LNCaP clone FGC (cell line): ENCODE data around the gene PC.
"Not testable (repeated sequence)": the region's sequence is repeated elsewhere in the genome, so short reads cannot be mapped to it uniquely, and the experiment has no call there.

ENCODE experiments used
- DNase-seq: peaks from one replicate; pipeline ENCODE4 v3.0.0-alpha.2; 2011; ENCODE audit warnings: low read depth
- H3K4me3 ChIP-seq: 2 replicates; pipeline ENCODE4 v1.5.1; 2011; ENCODE audit warnings: mild to moderate bottlenecking, low read depth, low read length, control low read depth
- TF ChIP-seq, protein P1 (sequence below): IDR thresholded peaks from 2 replicates; pipeline ENCODE4 v1.5.1; 2012; ENCODE audit warnings: mild to moderate bottlenecking; ENCODE audit not compliant: control insufficient read depth, insufficient read depth; ENCODE audit errors: extremely low read depth

The PC gene

DNA sequence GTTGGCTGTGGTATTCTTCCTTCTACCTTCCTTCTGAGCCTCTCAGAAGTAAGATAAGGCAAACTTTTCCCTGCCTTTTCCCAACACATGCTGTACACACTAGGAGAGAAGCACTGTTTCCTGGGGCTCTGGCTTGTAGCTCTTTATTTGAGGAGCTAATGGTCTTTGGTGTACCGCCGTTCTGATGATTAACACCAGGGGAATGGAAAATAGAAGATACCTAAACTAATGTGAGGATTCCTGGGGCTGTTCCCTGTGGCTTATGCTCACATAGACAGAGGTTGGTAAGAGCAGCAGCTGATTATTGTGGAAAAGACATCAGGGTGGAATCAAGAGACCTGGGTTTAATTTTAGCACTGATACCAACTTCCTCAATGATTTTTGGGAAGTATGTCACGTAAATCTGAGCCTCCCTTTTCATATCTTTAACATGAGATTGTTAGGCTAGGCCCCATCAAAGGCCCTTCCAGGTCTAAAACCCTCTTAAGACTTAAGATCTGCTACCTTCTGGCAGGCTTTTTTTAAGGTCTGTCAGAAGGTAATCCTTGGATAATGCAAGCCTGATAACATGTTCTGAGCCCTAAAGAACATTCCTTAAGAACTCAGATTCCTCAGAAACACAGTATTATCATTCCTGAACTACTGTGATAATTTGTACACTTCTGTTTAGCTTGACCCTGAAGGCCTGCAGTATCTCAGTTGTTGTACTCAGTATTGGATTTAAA, 139.8 kb downstream of the PC start:
- DNase-seq = no peak
- TF ChIP-seq, protein P1, sequence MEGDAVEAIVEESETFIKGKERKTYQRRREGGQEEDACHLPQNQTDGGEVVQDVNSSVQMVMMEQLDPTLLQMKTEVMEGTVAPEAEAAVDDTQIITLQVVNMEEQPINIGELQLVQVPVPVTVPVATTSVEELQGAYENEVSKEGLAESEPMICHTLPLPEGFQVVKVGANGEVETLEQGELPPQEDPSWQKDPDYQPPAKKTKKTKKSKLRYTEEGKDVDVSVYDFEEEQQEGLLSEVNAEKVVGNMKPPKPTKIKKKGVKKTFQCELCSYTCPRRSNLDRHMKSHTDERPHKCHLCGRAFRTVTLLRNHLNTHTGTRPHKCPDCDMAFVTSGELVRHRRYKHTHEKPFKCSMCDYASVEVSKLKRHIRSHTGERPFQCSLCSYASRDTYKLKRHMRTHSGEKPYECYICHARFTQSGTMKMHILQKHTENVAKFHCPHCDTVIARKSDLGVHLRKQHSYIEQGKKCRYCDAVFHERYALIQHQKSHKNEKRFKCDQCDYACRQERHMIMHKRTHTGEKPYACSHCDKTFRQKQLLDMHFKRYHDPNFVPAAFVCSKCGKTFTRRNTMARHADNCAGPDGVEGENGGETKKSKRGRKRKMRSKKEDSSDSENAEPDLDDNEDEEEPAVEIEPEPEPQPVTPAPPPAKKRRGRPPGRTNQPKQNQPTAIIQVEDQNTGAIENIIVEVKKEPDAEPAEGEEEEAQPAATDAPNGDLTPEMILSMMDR = no peak
- H3K4me3 ChIP-seq = no peak overlapping the region

DNA sequence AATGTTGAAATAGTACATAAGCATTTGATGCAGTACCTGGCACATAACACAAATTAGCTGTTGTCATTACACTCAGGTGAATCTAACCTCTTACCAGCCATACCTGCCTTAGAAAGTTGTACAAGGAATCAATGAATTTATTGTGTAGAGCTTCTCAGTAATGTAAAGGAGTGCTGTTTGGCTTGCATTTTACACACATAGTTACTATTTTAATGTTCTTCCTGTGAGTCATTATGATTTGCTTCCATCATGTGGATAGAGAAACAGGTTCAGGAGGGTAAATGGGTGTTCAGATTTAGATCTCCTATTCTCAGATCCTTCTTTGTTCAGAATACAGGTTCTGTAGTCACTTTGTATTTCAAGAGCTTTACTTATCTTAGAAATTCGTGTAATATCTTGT, 142.5 kb downstream of the PC start:
- TF ChIP-seq, protein P1 = no peak
- no peak for DNase-seq
- no peak overlapping the region for H3K4me3 ChIP-seq

DNA sequence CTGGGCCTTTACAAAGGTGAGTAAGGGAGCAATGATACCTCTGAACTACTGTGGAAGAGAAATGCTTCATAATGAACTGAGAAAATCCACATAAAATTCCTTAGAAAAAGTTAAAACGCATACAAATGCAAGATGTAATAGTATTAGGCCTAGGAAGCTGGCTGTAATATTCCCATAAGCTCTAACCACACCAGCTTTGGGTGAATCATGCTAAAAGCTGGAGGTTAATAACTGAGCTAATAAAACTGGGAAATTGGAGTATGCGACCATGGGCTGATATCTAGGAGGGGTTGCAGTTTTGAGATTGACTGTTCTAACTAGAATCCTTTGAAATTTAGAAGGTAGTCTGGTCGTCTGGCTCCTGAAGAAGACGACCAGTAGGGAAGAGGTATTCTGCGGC, 143.5 kb downstream of the PC start:
- TF ChIP-seq, protein P1 = no peak
- H3K4me3 ChIP-seq = no peak overlapping the region
- no peak for DNase-seq

DNA sequence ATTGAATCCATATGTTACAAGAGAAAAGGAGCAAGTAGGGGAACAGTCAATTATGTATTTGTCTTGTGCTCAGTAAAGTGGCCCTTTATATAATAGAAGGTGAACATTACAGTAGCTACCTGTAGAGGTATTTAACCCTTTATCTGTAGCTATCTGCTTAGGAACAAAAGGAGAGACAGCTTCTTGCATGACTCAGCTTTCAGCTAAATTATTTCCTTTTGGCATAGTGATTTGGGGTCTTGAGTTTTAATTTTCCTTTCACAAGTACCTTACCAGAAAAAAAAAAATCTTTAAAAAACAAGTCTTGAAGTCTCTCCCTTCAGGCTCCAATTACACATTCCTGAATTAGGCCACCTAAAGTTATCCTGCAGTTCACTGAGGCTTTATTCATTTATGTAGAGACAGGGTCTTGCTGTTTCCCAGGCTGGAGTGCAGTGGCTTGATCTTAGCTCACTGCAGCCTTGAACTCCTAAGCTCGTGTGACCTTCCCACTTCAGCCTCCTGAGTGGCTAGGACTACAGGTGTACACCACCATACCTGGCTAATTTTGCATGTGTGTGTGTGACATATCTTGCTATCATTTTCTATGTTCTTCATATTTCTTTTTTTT, 147.5 kb downstream of the PC start:
- TF ChIP-seq, protein P1 = no peak
- H3K4me3 ChIP-seq = no peak overlapping the region
- no peak for DNase-seq

DNA sequence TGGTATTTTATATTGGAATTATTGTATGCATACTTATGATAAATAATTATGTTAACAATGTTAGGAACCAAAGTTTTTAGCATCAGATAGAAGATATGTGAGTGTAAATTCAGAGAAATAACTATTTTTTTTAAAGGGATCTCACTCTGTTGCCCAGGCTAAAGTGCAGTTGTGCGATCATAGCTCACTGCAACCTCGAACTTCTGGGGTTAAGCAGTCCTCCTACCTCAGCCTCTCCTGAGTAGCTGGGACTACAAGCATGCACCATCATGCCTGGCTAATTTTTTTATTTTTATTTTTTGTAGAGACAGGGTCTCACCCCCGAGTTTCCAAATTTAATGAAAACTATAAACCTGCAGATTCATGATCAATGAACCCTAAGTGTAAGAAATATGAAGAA, 148.6 kb downstream of the PC start:
- no peak for DNase-seq
- TF ChIP-seq, protein P1 = no peak
- H3K4me3 ChIP-seq = no peak overlapping the region

DNA sequence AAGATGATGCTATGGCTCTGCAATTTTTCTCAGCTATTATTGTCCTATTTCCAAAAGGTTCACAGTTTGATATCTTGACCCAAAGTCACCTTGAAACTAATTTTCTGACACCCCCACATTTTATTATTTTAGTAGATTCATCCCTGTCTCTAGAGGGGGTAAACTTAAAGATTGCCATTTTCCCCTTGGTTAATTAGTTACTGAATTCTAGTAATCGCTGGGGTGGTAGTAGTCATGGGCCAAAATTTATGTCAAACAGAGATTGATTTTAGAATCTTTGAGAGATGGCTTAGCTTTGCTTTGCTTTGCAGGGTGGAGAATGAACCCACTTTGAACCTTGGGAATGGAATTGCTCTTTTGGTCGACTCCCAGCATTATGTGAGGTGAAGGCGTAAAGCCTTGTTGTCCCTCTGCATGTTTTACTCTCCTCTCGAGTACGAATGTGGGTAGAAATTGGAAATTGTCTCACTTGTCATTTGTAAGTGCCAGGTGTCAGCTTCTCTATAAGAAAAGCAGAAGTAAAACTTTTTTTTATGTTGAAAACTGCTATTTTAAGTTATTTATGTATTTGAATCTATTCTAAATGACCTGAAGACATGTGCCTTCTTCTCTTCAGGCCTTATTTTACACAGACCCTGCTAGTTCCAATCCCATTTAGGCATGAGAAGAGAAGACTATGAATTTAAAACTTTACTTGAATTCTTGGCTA, 157.3 kb downstream of the PC start:
- H3K4me3 ChIP-seq = no peak overlapping the region
- TF ChIP-seq, protein P1 = no peak
- DNase-seq = no peak

DNA sequence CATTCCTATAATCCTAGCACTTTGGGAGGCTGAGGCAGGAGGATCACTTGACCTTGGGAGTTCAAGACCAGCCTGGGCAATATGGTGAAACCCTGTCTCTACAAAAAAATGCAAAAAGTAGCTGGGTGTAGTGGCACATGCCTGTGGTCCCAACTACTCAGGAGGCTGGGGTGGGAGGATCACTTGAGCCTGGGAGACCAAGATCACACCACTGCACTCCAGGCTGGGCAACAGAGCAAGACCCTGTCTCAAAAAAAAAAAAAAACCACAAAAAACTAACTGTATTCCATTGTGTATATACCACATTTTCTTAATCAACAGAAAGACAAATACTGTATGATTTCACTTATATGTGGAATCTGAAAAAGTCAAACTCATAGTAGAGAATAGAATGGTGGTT, 158.4 kb downstream of the PC start:
- DNase-seq, H3K4me3 ChIP-seq: not testable (repeated sequence)
